Measurements from ENCODE around the gene SLC14A1.

SLC14A1 gene

DNA sequence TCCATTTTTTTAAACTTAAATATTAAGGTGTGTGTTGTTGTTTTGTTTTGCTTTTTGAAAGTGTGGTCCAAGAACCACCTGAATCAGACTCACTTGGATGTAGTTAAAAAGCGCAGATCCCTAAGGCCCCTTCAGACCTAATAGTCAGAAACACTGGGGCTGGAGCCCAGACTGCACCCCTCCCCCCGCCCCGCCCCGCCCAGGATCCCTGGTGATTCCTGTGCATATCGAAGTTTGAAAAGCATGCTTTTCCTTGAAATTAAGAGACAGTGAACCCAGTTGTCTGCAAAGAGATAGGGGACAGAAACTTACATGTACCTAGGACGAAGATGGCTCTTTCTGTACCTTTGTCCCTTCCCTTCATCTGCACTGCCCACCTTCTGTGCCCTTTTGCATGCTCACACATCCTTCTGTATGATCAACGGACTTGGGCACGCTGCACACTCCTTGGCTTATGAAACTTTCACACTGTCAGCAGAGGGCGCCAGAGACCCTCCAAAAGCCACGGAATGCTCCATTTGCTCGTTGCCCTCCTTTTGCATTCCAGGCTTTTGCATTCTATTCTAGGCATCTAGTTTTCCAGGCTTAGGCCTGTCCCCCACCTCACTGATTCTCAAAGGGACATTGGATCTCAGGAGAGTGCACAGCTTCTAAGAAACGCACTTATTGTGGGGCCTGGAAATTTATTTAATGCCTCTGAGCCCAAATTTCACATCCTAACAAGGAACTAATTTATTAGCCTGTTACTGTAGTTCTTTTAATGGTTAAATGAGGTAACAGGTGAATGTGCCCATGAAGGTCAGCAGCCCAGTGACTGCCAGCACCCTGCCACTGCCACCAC, 32.8 kb upstream of the SLC14A1 start:
- Histone ChIP-seq H3K4me2 (ENCODE audit: low read length) (no peak overlapping the region), H3K79me2 (ENCODE audit: control insufficient read depth, low read length) (no peaks in the 10 kb centered on the region), H3K4me1 (ENCODE audit: control insufficient read depth, low read length) (peaks cover 39% of the 10 kb centered on the region), H3K4me3 (ENCODE audit: low read length) (no peak overlapping the region), H3K27me3 (ENCODE audit: control insufficient read depth, low read length) (no peaks in the 10 kb centered on the region), H3F3A (ENCODE audit: control insufficient read depth, insufficient read depth) (0 out of 2 replicates have a peak, but pooled peaks cover 6% of the 10 kb centered on the region), H3K36me3 (ENCODE audit: control insufficient read depth, low read length) (no peaks in the 10 kb centered on the region), H3K27ac (ENCODE audit: low read depth, low read length) (no peak overlapping the region), H3K9me3 (ENCODE audit: control insufficient read depth, insufficient read depth, low read length) (no peaks in the 10 kb centered on the region), H4K20me1 (ENCODE audit: control insufficient read depth, insufficient read depth, low read depth, low read length) (no peaks in the 10 kb centered on the region), H3K9me2 (replicated peaks; ENCODE audit: control insufficient read depth, low read length) (no peaks in the 10 kb centered on the region)
- TF ChIP-seq CTCF (IDR thresholded peaks at IDR 0.05; ENCODE audit: low read depth, low read length, poor library complexity, severe bottlenecking) (peak; percentile 89), EZH2phosphoT487 (IDR thresholded peaks at IDR 0.05; ENCODE audit: borderline replicate concordance, low read length) (no peak)

GRCh38 chr18:45691816-45692179, 32.2 kb upstream of the SLC14A1 start:
- no peak overlapping the region for H3K27ac ChIP-seq (ENCODE audit: low read depth, low read length)
- TF ChIP-seq EZH2phosphoT487 (IDR thresholded peaks at IDR 0.05; ENCODE audit: borderline replicate concordance, low read length): no peak
- no peak for TF ChIP-seq CTCF (IDR thresholded peaks at IDR 0.05; ENCODE audit: low read depth, low read length, poor library complexity, severe bottlenecking)
- no peaks in the 10 kb centered on the region for H3K9me3 ChIP-seq (ENCODE audit: control insufficient read depth, insufficient read depth, low read length)
- H3K36me3 ChIP-seq (ENCODE audit: control insufficient read depth, low read length): no peaks in the 10 kb centered on the region
- peaks cover 33% of the 10 kb centered on the region for H3K4me1 ChIP-seq (ENCODE audit: control insufficient read depth, low read length)
- H3K79me2 ChIP-seq (ENCODE audit: control insufficient read depth, low read length): no peaks in the 10 kb centered on the region
- no peaks in the 10 kb centered on the region for H3K9me2 ChIP-seq (replicated peaks; ENCODE audit: control insufficient read depth, low read length)
- H3K4me2 ChIP-seq (ENCODE audit: low read length): no peak overlapping the region
- 0 out of 2 replicates have a peak, but pooled peaks cover 4% of the 10 kb centered on the region for H3F3A ChIP-seq (ENCODE audit: control insufficient read depth, insufficient read depth)
- no peaks in the 10 kb centered on the region for H4K20me1 ChIP-seq (ENCODE audit: control insufficient read depth, insufficient read depth, low read depth, low read length)
- H3K27me3 ChIP-seq (ENCODE audit: control insufficient read depth, low read length): no peaks in the 10 kb centered on the region
- H3K4me3 ChIP-seq (ENCODE audit: low read length): no peak overlapping the region

- H3K27ac ChIP-seq (ENCODE audit: low read depth, low read length): no peak overlapping the region
- no peaks in the 10 kb centered on the region for H4K20me1 ChIP-seq (ENCODE audit: control insufficient read depth, insufficient read depth, low read depth, low read length)
- H3K9me3 ChIP-seq (ENCODE audit: control insufficient read depth, insufficient read depth, low read length): peaks cover 7% of the 10 kb centered on the region; the same call in 1 of the 2 replicates
- TF ChIP-seq CTCF (IDR thresholded peaks at IDR 0.05; ENCODE audit: low read depth, low read length, poor library complexity, severe bottlenecking): no peak
- TF ChIP-seq EZH2phosphoT487 (IDR thresholded peaks at IDR 0.05; ENCODE audit: borderline replicate concordance, low read length): no peak
- no peaks in the 10 kb centered on the region for H3F3A ChIP-seq (ENCODE audit: control insufficient read depth, insufficient read depth)
- H3K4me1 ChIP-seq (ENCODE audit: control insufficient read depth, low read length): no peaks in the 10 kb centered on the region
- H3K9me2 ChIP-seq (replicated peaks; ENCODE audit: control insufficient read depth, low read length): no peaks in the 10 kb centered on the region
- H3K4me2 ChIP-seq (ENCODE audit: low read length): no peak overlapping the region
- no peaks in the 10 kb centered on the region for H3K27me3 ChIP-seq (ENCODE audit: control insufficient read depth, low read length)
- no peaks in the 10 kb centered on the region for H3K79me2 ChIP-seq (ENCODE audit: control insufficient read depth, low read length)
- no peaks in the 10 kb centered on the region for H3K36me3 ChIP-seq (ENCODE audit: control insufficient read depth, low read length)
- no peak overlapping the region for H3K4me3 ChIP-seq (ENCODE audit: low read length)
Measured at GRCh38 chr18:45702708-45703265, 21.2 kb upstream of the SLC14A1 start.
